ENCODE data around the gene ATP9A.

ATP9A gene

GRCh38 chr20:51698252-51698651 lies 69.9 kb downstream of the ATP9A start:
- DNase-seq (ENCODE audit: low read depth, low spot score) = no peak
- ChIA-PET CTCF (interaction anchor here (1.0 to 7.3 kb wide), 7 partner anchors 8 to 386 kb away, joined by 3 to 62 read pairs (median 5); no protein-coding TSS in a partner anchor), POLR2A (no interaction called here)
- H3K4me3 ChIP-seq (ENCODE audit: low read depth, low read length) = no peak overlapping the region
- no peak for TF ChIP-seq CTCF (IDR thresholded peaks at IDR 0.05; ENCODE audit: insufficient read depth, low read length, missing control alignments)

GRCh38 chr20:51697096-51697826 lies 70.9 kb downstream of the ATP9A start:
- no peak overlapping the region for H3K4me3 ChIP-seq (ENCODE audit: low read depth, low read length)
- no peak for DNase-seq (ENCODE audit: low read depth, low spot score)
- no peak for TF ChIP-seq CTCF (IDR thresholded peaks at IDR 0.05; ENCODE audit: insufficient read depth, low read length, missing control alignments)
- ChIA-PET CTCF (interaction anchor here (1.0 to 7.3 kb wide), 6 partner anchors 9 to 386 kb away, joined by 3 to 62 read pairs (median 4); no protein-coding TSS in a partner anchor), POLR2A (no interaction called here)

GRCh38 chr20:51696304-51697071 lies 71.7 kb downstream of the ATP9A start:
- no peak overlapping the region; the same call in none of the 2 replicates for H3K4me3 ChIP-seq (ENCODE audit: low read depth, low read length)
- CTCF ChIA-PET = interaction anchor here (0.9 to 7.3 kb wide), 7 partner anchors 9 to 387 kb away, joined by 3 to 62 read pairs (median 4); no protein-coding TSS in a partner anchor

DNA sequence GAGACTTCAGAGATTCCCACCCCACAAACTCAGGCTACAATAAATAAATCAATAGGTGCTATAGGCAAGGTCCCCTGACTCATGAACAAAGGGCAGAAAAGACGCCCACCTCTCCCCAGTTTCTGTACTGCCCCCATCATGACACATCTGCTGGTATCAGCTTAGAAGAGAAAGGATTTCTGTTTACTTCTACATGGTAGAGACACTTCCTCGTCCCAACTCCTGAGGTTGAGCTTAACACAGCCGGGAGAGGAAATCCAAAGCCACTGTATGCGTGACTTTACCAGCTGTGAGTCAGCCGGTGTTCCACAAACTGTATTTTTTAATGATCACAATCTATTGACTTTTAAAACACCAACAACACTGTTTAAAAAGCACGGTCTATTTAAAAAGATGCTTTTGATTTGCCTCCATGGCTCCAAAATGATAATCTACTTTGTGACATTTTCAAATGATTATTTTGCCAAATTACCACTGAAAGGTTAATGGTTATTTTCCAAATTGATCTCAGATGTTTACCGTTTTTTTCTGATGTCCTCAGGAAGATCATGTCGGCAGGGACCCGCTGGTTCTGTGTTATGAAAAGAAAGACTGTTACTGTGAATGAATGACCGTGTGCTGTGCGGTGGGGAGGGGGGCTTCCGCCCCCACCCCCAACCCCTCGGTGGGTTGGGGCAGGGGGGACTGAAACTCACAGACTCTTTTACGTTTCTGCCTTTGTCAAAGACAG lies 72.5 kb downstream of the ATP9A start:
- ChIA-PET CTCF (interaction anchor here (0.9 to 7.3 kb wide), 5 partner anchors 9 to 388 kb away, joined by 3 to 62 read pairs (median 3); no protein-coding TSS in a partner anchor), POLR2A (no interaction called here)
- peak; percentile 40 for DNase-seq (ENCODE audit: low read depth, low spot score)
- H3K4me3 ChIP-seq (ENCODE audit: low read depth, low read length) = no peak overlapping the region; the same call in none of the 2 replicates
- TF ChIP-seq CTCF (IDR thresholded peaks at IDR 0.05; ENCODE audit: insufficient read depth, low read length, missing control alignments) = no peak

More at GRCh38 chr20:51696304-51697071, 71.7 kb downstream of the ATP9A start:
- no peak for DNase-seq (ENCODE audit: low read depth, low spot score)
- no peak for TF ChIP-seq CTCF (IDR thresholded peaks at IDR 0.05; ENCODE audit: insufficient read depth, low read length, missing control alignments)
- POLR2A ChIA-PET = no interaction called here

GRCh38 chr20:51692806-51693400 lies 75.3 kb downstream of the ATP9A start:
- ChIA-PET CTCF (interaction anchor here (1.0 kb wide), 1 partner anchor 8 kb away, joined by 3 read pairs; no protein-coding TSS in a partner anchor), POLR2A (no interaction called here)
- no peak for DNase-seq (ENCODE audit: low read depth, low spot score)
- H3K4me3 ChIP-seq (ENCODE audit: low read depth, low read length) = no peak overlapping the region
- no peak for TF ChIP-seq CTCF (IDR thresholded peaks at IDR 0.05; ENCODE audit: insufficient read depth, low read length, missing control alignments)

Data from AG04449 (cell line).